NOMO-1 (cell line): ENCODE measurements around the gene RMND1.
A peak's percentile ranks its signal among the peaks of the same experiment; 100 is the strongest.
"Not testable (repeated sequence)": the region's sequence is repeated elsewhere in the genome, so short reads cannot be mapped to it uniquely, and the experiment has no call there.

ENCODE experiments used
- DNase-seq, 2 experiments: peaks; one replicate each; lab custom pipeline; 2025; ENCODE audit not compliant: unreplicated experiment in 2 of 2; lab: John Stamatoyannopoulos, UW

RMND1 gene

GRCh38 chr6:151388236-151388635 is 63.7 kb downstream of the RMND1 start:
- no peak for DNase-seq

- DNase-seq: no peak
Observed at GRCh38 chr6:151387175-151387970, 64.6 kb downstream of the RMND1 start.

- DNase-seq: no peak
Observed at GRCh38 chr6:151385177-151385576, 66.7 kb downstream of the RMND1 start.

GRCh38 chr6:151384151-151384550 is 67.8 kb downstream of the RMND1 start:
- DNase-seq: no peak

GRCh38 chr6:151382631-151383030 is 69.3 kb downstream of the RMND1 start:
- DNase-seq: not testable (repeated sequence)

GRCh38 chr6:151381722-151382121 is 70.2 kb downstream of the RMND1 start:
- no peak for DNase-seq

- no peak for DNase-seq
Observed at GRCh38 chr6:151380848-151381205, 71.1 kb downstream of the RMND1 start.

- peak; percentile 45 to 71 for DNase-seq
Observed at GRCh38 chr6:151379933-151380847, 71.7 kb downstream of the RMND1 start.

- DNase-seq: no peak
Observed at GRCh38 chr6:151377095-151377494, 74.8 kb downstream of the RMND1 start.

GRCh38 chr6:151376440-151376839 is 75.5 kb downstream of the RMND1 start:
- no peak for DNase-seq

- no peak for DNase-seq
Observed at GRCh38 chr6:151375833-151376232, 76.1 kb downstream of the RMND1 start.

GRCh38 chr6:151374036-151374683 is 77.8 kb downstream of the RMND1 start:
- DNase-seq: peak in 1 of 2 experiments; percentile 17

- DNase-seq: no peak
Observed at GRCh38 chr6:151372164-151372563, 79.8 kb downstream of the RMND1 start.

- DNase-seq: no peak
Observed at GRCh38 chr6:151370509-151371078, 81.3 kb downstream of the RMND1 start.

GRCh38 chr6:151365233-151365632 is 86.7 kb downstream of the RMND1 start:
- no peak for DNase-seq

- no peak for DNase-seq
Observed at GRCh38 chr6:151359486-151359885, 92.4 kb downstream of the RMND1 start.

- DNase-seq: no peak
Observed at GRCh38 chr6:151358475-151358874, 93.5 kb downstream of the RMND1 start.

- no peak for DNase-seq
Observed at GRCh38 chr6:151357758-151358436, 94.0 kb downstream of the RMND1 start.

- DNase-seq: not testable (repeated sequence)
Observed at GRCh38 chr6:151356983-151357382, 94.9 kb downstream of the RMND1 start.
